GM18951 (cell line): ENCODE measurements around the gene NCKAP5.

Experiments used
- POLR2A ChIP-seq: IDR thresholded peaks from 4 replicates; pipeline ENCODE4 v1.6.1; 2011; ENCODE audit warnings: mild to moderate bottlenecking; ENCODE audit not compliant: insufficient read length, insufficient read depth; ENCODE audit errors: extremely low read depth
- in situ Hi-C: fragments of 300-500 bp; cut with MboI; formaldehyde crosslinking; loops from one replicate; pipeline ENCODE4 v1.12.0; 2022; ENCODE audit warnings: low sequenced_read_pairs, mixed read lengths, inconsistent platforms; ENCODE audit not compliant: unreplicated experiment

Gene NCKAP5

GRCh38 chr2:132974467-132975095, 593.7 kb downstream of the NCKAP5 start:
- no peak for TF ChIP-seq POLR2A
- in situ Hi-C loops: no loop called here

GRCh38 chr2:132971310-132972061, 596.8 kb downstream of the NCKAP5 start:
- TF ChIP-seq POLR2A: no peak
- in situ Hi-C loops: no loop called here

GRCh38 chr2:132969371-132969985, 598.8 kb downstream of the NCKAP5 start:
- in situ Hi-C loops: no loop called here
- TF ChIP-seq POLR2A: no peak

GRCh38 chr2:132965460-132965859, 602.8 kb downstream of the NCKAP5 start:
- no peak for TF ChIP-seq POLR2A
- in situ Hi-C loops: no loop called here

GRCh38 chr2:132963161-132963560, 605.1 kb downstream of the NCKAP5 start:
- no peak for TF ChIP-seq POLR2A
- in situ Hi-C loops: no loop called here

GRCh38 chr2:132958887-132959286, 609.4 kb downstream of the NCKAP5 start:
- no peak for TF ChIP-seq POLR2A
- in situ Hi-C loops: no loop called here

- no peak for TF ChIP-seq POLR2A
- in situ Hi-C loops: no loop called here
These were observed 612.2 kb downstream of the NCKAP5 start for GRCh38 chr2:132955871-132956615.

- TF ChIP-seq POLR2A: no peak
- in situ Hi-C loops: no loop called here
These were observed 614.5 kb downstream of the NCKAP5 start for GRCh38 chr2:132953771-132954170.

GRCh38 chr2:132951008-132951714, 617.1 kb downstream of the NCKAP5 start:
- no peak for TF ChIP-seq POLR2A
- in situ Hi-C loops: no loop called here

GRCh38 chr2:132949108-132949507, 619.2 kb downstream of the NCKAP5 start:
- TF ChIP-seq POLR2A: no peak
- in situ Hi-C loops: no loop called here

GRCh38 chr2:132948211-132948610, 620.1 kb downstream of the NCKAP5 start:
- TF ChIP-seq POLR2A: no peak
- in situ Hi-C loops: no loop called here

GRCh38 chr2:132943829-132944228, 624.4 kb downstream of the NCKAP5 start:
- in situ Hi-C loops: no loop called here
- TF ChIP-seq POLR2A: no peak

- in situ Hi-C loops: no loop called here
- no peak for TF ChIP-seq POLR2A
These were observed 626.8 kb downstream of the NCKAP5 start for GRCh38 chr2:132941296-132942020.
